M059J (cell line): Measurements from ENCODE around the gene MEGF9. TPM values are rescaled to one million over a fixed set of nuclear protein-coding genes. Genes with fewer than 3 reads are reported as not detected.

Source experiments
- total RNA-seq: library from RNA; depleted of rRNA; stranded (reverse); fragments of >200 nt; shearing (Covaris generic); gene quantifications from 2 replicates; pipeline ENCODE4 v1.2.3, GENCODE V29; 2014; rRNA removed

MEGF9 gene
- total RNA-seq, 1 experiment from 2014 or later, result 15.0 TPM

Other genes with a start within 250 kb of the MEGF9 start
- gene CDK5RAP2, start 134.3 kb downstream of the MEGF9 start, total RNA-seq, result 21.7 and 32.6 TPM in 2 replicates
- gene FBXW2, start 78.9 kb upstream of the MEGF9 start, total RNA-seq, result 31.7 and 34.7 TPM in 2 replicates
- 58.3 and 61.6 TPM in 2 replicates for gene PSMD5, start 128.5 kb upstream of the MEGF9 start, total RNA-seq
- 41.5 and 62.8 TPM in 2 replicates for gene PHF19, start 162.7 kb upstream of the MEGF9 start, total RNA-seq
- gene TRAF1, start 212.3 kb upstream of the MEGF9 start, total RNA-seq, result 4.9 and 5.7 TPM in 2 replicates